ENCODE data around the gene EEF2. TPM values are rescaled to one million over a fixed set of nuclear protein-coding genes. Genes with fewer than 3 reads are reported as not detected.
"Not testable (repeated sequence)": the region's sequence is repeated elsewhere in the genome, so short reads cannot be mapped to it uniquely, and the experiment has no call there.

Gene EEF2
- total RNA-seq, 1 donor from 2014 or later: 2,707 TPM

DNA sequence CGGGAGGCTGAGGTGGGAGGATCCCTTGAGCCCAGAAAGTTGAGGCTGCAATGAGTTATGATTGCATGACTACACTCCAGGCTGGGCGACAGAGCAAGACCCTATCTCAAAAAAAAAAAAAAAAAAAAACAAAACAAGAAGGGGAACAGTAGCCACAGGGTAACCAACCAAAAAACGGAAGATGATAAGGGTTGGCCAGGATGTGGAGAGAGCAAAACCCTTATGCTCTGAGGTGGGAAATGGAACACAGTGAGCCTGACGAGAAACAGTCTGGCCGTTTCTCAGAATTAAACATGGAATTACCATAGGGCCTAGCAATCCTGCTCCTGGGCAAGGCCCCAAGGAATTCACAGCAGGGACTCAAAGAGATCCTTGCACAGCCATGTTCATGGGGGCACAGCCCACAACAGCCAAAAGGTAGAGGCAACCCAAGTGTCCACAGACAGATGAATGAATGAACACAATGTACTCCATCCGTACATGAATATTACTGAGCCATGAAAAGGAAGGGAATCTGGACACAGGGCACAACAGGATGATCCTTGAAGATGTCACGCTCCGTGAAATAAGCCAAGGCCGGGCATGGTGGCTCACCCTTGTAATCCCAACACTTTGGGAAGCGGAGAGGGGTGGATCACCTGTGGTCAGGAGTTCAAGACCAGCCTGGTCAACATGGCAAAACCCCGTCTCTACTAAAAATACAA, 41.1 kb downstream of the EEF2 start:
- DNase-seq (ENCODE audit: low read depth): no peak

DNA sequence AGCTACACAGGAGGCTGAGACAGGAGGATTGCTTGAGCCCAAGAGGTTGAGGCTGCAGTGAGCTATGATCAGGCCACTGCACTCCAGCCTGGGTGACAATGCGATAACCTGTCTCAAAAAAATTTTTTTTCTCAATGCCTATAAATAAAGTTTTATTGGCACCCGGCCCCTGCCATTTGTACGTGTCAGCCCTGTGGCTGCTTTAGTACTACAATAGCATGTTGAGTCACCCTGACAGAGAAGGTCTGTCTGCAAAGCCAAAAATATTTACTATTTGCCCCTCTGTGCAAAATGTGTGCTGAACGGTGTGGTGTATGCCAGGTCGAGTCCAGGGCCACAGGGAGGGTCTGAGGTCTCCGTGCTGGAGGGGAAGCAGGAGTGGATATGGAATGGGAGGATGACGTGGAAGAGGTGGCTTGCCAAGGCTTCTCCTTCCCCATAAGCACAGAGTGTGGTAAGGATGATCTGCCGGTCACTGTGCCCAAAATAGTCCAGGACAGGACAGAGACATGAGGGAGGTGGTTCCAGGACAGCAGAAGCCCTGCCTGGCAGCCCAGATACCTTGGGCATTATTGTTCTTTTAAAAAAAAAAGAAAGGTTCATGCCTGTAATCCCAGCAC, 42.4 kb downstream of the EEF2 start:
- DNase-seq (ENCODE audit: low read depth): no peak

DNA sequence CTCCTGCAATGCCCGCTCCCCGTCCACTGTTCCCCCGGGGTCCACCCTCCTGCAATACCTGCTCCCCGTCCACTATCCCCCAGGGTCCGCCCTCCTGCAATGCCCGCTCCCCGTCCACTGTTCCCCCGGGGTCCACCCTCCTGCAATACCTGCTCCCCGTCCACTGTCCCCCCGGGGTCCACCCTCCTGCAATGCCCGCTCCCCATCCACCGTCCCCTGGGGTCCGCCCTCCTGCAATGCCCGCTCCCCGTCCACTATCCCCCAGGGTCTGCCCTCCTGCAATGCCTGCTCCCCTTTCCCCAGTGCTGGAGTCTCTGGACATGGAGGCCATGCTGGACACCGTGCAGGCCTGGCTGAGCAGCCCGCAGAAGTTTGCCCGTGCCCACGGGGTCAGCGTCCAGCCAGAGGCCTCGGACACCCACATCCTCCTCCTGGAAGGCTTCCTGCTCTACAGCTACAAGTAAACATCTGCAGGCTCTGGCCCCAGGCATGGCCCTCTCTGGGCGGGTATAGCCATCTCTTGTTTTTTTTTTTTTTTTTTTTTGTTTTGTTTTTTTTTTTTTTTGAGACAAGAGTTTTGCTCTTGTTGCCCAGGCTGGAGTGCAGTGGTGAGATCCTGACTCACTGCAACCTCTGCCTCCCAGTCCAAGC, 46.8 kb downstream of the EEF2 start:
- not testable (repeated sequence) for DNase-seq (ENCODE audit: low read depth)

DNA sequence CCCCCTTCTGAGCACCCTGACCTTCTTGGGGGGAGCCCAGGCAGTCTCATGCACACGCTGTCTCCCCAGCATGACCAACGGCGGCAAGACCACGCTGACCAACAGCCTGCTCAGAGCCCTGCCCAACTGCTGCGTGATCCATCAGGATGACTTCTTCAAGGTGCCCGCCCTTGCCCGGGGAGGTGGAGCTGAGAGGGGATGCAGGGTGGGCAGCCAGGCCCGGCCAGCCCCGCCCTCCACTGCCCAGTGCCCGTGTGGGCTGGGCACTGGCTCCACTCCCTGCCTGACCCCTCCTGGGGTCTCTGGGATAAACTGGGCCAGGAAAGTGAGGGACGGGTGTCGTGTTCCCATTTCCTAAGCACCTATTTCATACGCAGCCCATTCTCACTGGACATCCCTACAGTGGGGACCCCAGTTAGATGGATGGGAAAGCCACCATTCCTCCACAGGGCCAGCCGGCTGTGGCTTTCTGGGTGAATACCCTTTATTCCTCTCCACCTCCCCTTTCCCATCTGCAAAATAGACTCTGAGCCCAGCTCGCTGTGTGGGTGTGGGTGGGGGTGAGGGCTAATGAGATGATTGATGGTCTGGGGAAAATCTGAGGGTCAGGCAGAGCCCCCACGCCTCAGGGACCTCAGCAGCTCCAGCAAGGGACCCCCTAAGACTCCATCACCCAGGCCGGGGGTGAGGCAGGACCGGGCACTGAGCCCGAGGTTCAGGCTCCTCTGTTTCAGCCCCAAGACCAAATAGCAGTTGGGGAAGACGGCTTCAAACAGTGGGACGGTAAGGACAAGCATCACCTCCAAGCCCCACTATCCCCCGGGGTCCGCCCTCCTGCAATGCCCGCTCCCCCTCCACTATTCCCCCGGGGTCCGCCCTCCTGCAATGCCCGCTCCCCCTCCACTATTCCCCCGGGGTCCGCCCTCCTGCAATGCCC, 48.5 kb downstream of the EEF2 start:
- no peak for DNase-seq (ENCODE audit: low read depth)

DNA sequence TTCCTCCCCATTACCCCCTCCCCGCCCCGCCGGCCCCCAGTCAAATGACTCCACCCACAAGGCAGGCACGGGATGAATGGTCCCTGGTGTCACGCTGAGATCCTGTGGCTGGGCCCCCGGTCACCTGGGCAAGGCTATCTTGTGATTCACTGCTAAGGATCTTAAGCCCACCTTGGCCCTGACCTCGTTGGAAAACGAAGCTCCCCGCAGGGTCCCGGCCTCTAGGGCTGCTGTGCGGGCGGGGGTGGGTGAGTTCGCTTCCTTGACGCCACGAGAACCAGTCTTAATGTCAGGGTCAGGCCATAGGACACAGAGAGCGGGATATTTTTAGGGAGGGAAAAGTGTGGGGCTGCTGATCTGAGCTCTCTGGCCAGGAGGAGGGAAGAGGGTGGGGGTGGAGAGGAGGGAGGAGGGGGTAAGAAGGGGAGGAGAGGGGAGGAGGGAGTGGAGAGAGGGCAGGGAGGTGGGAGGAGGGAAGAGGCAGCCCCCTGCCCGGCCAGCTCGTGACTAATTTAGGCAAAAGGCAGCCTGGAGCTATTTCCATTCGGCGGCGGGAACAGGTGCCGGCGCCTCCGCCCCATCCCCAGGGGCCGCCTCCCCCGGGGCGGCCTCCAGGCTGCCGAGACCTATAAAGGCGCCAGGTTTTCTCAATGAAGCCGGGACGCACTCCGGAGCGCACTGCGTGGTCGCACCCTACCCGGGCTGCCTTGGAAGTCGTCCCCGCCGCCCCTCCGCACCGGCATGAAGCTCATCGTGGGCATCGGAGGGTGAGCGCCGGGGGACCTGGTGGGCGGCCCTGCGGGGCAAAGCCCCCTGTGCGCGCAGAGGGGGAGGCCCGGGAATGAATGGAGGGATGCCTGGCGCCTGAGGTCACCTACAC, 52.1 kb downstream of the EEF2 start, which contains the start of gene NMRK2:
NMRK2 (plus strand) TSS at position 139 of the 880 bp plus-strand sequence; CDS start at position 742, 603 bp downstream.
- no peak for DNase-seq (ENCODE audit: low read depth)

DNA sequence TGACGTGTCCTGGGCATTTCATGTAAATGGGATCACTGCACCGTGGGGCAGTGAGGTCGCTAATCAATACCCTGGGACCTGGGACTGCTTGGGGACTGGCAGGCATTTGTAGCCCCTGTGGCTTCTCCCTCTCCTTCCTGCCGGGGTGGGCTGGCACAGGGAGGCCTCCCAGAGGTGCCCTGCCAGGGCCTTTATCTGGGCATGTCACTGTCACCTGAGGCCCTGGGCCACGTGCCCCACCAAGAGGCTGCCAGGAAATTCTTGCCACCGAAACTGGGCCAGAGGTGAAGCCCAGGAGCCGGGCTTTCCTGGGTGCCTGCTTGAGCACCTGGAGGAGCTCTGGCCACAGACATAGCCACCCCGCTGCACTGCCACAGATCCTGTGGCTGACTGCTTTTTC, 54.2 kb downstream of the EEF2 start:
- DNase-seq (ENCODE audit: low read depth): no peak

Other genes starting within 250 kb of the EEF2 start
- gene APBA3, start 223.8 kb downstream of the EEF2 start, total RNA-seq: 24.7 and 26.6 TPM in 2 replicates
- 14.9 and 82.8 TPM in 2 replicates for gene MRPL54, start 222.8 kb downstream of the EEF2 start, total RNA-seq
- not detected in 2 replicates for gene RAX2, start 213.2 kb downstream of the EEF2 start, total RNA-seq
- 0.35 and 0.69 TPM in 2 replicates for gene MATK, start 199.1 kb downstream of the EEF2 start, total RNA-seq
- gene ZFR2, start 116.4 kb downstream of the EEF2 start, total RNA-seq: 0.25 TPM in 1 of 2 replicates, not detected in the other
- not detected in 2 replicates for gene ATCAY, start 104.8 kb downstream of the EEF2 start, total RNA-seq
- gene NMRK2, start 52.4 kb downstream of the EEF2 start, total RNA-seq: not detected in 2 replicates
- 217 and 258 TPM in 2 replicates for gene DAPK3, start 14.4 kb downstream of the EEF2 start, total RNA-seq
- 13.2 and 31.2 TPM in 2 replicates for gene PIAS4, start 22.3 kb upstream of the EEF2 start, total RNA-seq
- 22.6 and 38.1 TPM in 2 replicates for gene ZBTB7A, start 81.4 kb upstream of the EEF2 start, total RNA-seq
- 124 and 126 TPM in 2 replicates for gene MAP2K2, start 138.7 kb upstream of the EEF2 start, total RNA-seq
- gene CREB3L3, start 168.2 kb upstream of the EEF2 start, total RNA-seq: not detected in 2 replicates
- 9.7 and 19.2 TPM in 2 replicates for gene SIRT6, start 197.1 kb upstream of the EEF2 start, total RNA-seq
- 1.7 TPM in 1 of 2 replicates, not detected in the other for gene ANKRD24, start 197.2 kb upstream of the EEF2 start, total RNA-seq
- gene EBI3, start 244.1 kb upstream of the EEF2 start, total RNA-seq: 1.3 and 2.4 TPM in 2 replicates